Endometrium (tissue), 2 donors: Measurements from ENCODE around the gene TNS4.
"Not testable (repeated sequence)": the region's sequence is repeated elsewhere in the genome, so short reads cannot be mapped to it uniquely, and the experiment has no call there.

Experiments
- FAIRE-seq: peaks from 2 replicates; lab custom pipeline; 2012; peaks lifted over from hg19 to GRCh38; lab: Jason Lieb, UNC
- donor health status: control.
- donor health status: control.

Gene TNS4

GRCh38 chr17:40501499-40501911 lies at the start of gene TNS4:
Gene TNS4 (minus strand): TSS chr17:40501623. CDS start chr17:40496425, 5,198 bp downstream.
- no peak for FAIRE-seq

GRCh38 chr17:40550608-40551007 lies 49.2 kb upstream of the TNS4 start:
- no peak for FAIRE-seq

- no peak for FAIRE-seq
Observed at GRCh38 chr17:40548982-40549685, 47.7 kb upstream of the TNS4 start.

GRCh38 chr17:40548491-40548981 lies 47.1 kb upstream of the TNS4 start:
- no peak for FAIRE-seq

GRCh38 chr17:40547785-40548478 lies 46.5 kb upstream of the TNS4 start:
- FAIRE-seq: no peak

GRCh38 chr17:40547079-40547784 lies 45.8 kb upstream of the TNS4 start:
- no peak for FAIRE-seq

- not testable (repeated sequence) for FAIRE-seq
Observed at GRCh38 chr17:40546497-40546896, 45.1 kb upstream of the TNS4 start.

GRCh38 chr17:40545660-40546059 lies 44.2 kb upstream of the TNS4 start:
- no peak for FAIRE-seq

- FAIRE-seq: no peak
Observed at GRCh38 chr17:40542558-40543411, 41.4 kb upstream of the TNS4 start.

GRCh38 chr17:40541873-40542557 lies 40.6 kb upstream of the TNS4 start:
- no peak for FAIRE-seq

GRCh38 chr17:40541060-40541872 lies 39.8 kb upstream of the TNS4 start:
- no peak for FAIRE-seq

- no peak for FAIRE-seq
Observed at GRCh38 chr17:40540448-40540847, 39.0 kb upstream of the TNS4 start.

GRCh38 chr17:40539711-40540411 lies 38.4 kb upstream of the TNS4 start:
- FAIRE-seq: no peak

- no peak for FAIRE-seq
Observed at GRCh38 chr17:40538936-40539705, 37.7 kb upstream of the TNS4 start.

GRCh38 chr17:40538019-40538935 lies 36.9 kb upstream of the TNS4 start:
- no peak for FAIRE-seq

GRCh38 chr17:40536295-40537171 lies 35.1 kb upstream of the TNS4 start:
- FAIRE-seq: no peak

GRCh38 chr17:40535924-40536294 lies 34.5 kb upstream of the TNS4 start:
- FAIRE-seq: no peak
